ENCODE measurements around the gene PIRT.
A peak's percentile ranks its signal among the peaks of the same experiment; 100 is the strongest.
"Not testable (repeated sequence)": the region's sequence is repeated elsewhere in the genome, so short reads cannot be mapped to it uniquely, and the experiment has no call there.

PIRT gene

DNA sequence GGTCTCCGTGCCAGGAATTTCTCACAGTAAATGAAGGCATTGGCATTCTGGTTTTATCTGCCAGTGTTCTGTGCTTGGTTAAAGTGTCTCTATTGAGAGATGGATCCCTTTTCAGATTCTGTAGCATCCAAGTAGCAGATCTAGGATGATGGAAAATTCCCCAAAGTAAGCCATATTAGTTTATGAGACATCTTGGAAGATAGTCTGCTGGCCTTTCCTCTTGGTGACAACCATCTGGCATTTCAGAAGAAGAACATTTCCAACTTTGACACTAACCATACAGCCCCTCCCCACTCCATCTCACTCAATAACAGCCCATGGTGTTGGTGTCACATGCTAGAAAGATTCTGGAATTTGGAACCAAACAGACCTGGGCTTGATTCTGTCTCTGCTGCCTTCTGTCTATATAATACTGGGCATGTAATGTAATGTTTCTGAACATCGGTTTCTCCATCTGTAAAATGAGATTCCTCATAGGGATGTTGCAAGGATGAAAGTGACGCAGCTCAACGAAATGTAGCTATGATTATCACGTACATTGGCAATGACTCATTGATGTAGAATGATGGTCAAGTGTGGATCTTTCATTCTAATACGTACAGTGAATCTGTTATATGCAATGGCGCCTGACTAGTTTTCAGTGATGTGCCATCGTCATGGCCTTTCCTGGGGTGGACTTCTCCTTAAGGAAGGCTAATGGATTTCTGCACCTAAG lies 32.6 kb upstream of the PIRT start:
- no peak for DNase-seq (ENCODE audit: extremely low read depth, low read depth)
- H3K4me3 ChIP-seq (replicated peaks; ENCODE audit: low read depth, low read length), result no peak overlapping the region
- no peak for TF ChIP-seq CTCF (IDR thresholded peaks at IDR 0.05; ENCODE audit: low read depth, low read length, missing control alignments)

DNA sequence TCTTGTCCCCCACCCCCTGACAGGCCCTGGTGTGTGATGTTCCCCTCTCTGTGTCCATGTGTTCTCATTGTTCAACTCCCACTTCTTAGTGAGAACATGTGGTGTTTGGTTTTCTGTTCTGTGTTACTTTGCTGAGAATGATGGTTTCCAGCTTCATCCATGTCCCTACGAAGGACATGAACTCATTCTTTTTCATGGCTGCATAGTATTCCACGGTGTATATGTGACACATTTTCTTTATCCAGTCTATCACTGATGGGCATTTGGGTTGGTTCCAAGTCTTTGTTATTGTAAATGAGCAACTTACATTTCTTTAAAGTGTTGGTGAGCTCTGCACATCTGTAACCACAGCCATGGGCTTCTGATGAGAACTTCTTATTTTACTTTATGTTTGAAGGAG lies 30.9 kb upstream of the PIRT start:
- H3K4me3 ChIP-seq (replicated peaks; ENCODE audit: low read depth, low read length); DNase-seq (ENCODE audit: extremely low read depth, low read depth): not testable (repeated sequence)

- no peak for TF ChIP-seq CTCF (IDR thresholded peaks at IDR 0.05; ENCODE audit: low read depth, low read length, missing control alignments)
- DNase-seq (ENCODE audit: extremely low read depth, low read depth), result no peak
- H3K4me3 ChIP-seq (replicated peaks; ENCODE audit: low read depth, low read length), result no peak overlapping the region
These were observed 21.2 kb upstream of the PIRT start for GRCh38 chr17:10859051-10859450.

DNA sequence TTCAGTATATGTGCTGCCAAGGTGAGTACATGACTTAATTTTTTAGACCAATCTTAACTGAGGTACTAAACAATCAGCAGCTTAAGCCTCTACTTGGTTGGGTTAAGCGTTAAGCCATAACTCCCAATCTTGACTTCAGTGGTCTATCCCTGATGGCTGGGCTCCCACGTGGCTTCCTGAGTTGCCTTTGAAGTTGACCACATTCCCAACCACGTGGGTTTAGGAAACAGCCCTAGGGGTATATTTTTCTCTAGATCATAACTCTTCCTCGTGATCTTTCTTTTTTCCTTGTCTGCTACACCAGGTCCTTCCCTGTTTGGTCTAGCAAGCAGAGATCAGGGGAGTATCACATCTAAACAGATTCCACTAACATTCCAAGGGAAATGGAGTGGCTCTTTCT lies 20.1 kb upstream of the PIRT start:
- no peak for DNase-seq (ENCODE audit: extremely low read depth, low read depth)
- no peak overlapping the region for H3K4me3 ChIP-seq (replicated peaks; ENCODE audit: low read depth, low read length)
- no peak for TF ChIP-seq CTCF (IDR thresholded peaks at IDR 0.05; ENCODE audit: low read depth, low read length, missing control alignments)

GRCh38 chr17:10846636-10847035 lies 8.7 kb upstream of the PIRT start:
- H3K4me3 ChIP-seq (replicated peaks; ENCODE audit: low read depth, low read length); DNase-seq (ENCODE audit: extremely low read depth, low read depth): not testable (repeated sequence)

DNA sequence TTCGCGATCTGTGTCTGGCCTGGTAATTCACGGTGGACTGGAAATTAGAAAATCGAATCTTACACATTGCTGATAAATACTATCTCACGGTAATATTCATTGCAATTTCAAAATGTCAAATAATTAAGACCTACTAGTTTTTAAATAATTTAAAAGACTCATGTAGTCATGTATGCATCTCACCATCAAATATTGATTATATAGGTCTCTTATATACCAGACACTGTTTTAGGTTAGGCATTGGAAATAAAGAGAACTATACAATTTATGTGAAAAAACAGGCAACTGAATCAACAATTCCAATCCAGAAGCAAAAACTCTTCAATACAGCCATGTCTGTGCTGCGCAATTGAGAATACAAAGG lies 7.5 kb upstream of the PIRT start:
- no peak for DNase-seq (ENCODE audit: extremely low read depth, low read depth)
- no peak overlapping the region for H3K4me3 ChIP-seq (replicated peaks; ENCODE audit: low read depth, low read length)
- no peak for TF ChIP-seq CTCF (IDR thresholded peaks at IDR 0.05; ENCODE audit: low read depth, low read length, missing control alignments)

- peak; percentile 87 for TF ChIP-seq CTCF (IDR thresholded peaks at IDR 0.05; ENCODE audit: low read depth, low read length, missing control alignments)
- peak; percentile 14 for DNase-seq (ENCODE audit: extremely low read depth, low read depth)
- H3K4me3 ChIP-seq (replicated peaks; ENCODE audit: low read depth, low read length), result 0 out of 2 replicates have a peak overlapping the region, but pooled peaks have one; percentile 15
These were observed 6.9 kb upstream of the PIRT start for GRCh38 chr17:10844621-10845387.

GRCh38 chr17:10843811-10844210 lies 5.9 kb upstream of the PIRT start:
- TF ChIP-seq CTCF (IDR thresholded peaks at IDR 0.05; ENCODE audit: low read depth, low read length, missing control alignments), result no peak
- no peak for DNase-seq (ENCODE audit: extremely low read depth, low read depth)
- H3K4me3 ChIP-seq (replicated peaks; ENCODE audit: low read depth, low read length), result no peak overlapping the region
